Measurements from ENCODE around the gene OSBPL10.
"Not testable (repeated sequence)": the region's sequence is repeated elsewhere in the genome, so short reads cannot be mapped to it uniquely, and the experiment has no call there.

- not testable (repeated sequence) for TF ChIP-seq CTCF, POLR2AphosphoS5, POLR2A (IDR thresholded peaks at IDR 0.05)
Measured at GRCh38 chr3:31689523-31689922, 291.5 kb downstream of the OSBPL10 start.
